RWPE1 (cell line): ENCODE data around the gene AGAP1.

ENCODE experiments used
- CTCF ChIA-PET: fragments of 350-600 bp; sonication (Branson Sonifier 250); formaldehyde crosslinking; extraction: SDS; loops from one replicate; lab custom pipeline; 2021; lab: Yijun Ruan, JAX
- POLR2A ChIA-PET: fragments of 400-600 bp; formaldehyde crosslinking; extraction: SDS; loops from one replicate; lab custom pipeline; 2020; ENCODE audit warnings: antibody characterized with exemption; ENCODE audit not compliant: low non-redundant PET; lab: Yijun Ruan, JAX
- DNase-seq: peaks from one replicate; pipeline ENCODE4 v3.0.0; 2012; ENCODE audit warnings: low spot score
- H3K27ac ChIP-seq: fragments of 450-650 bp; 2 replicates; pipeline ENCODE4 v1.5.1; 2017
- CTCF ChIP-seq: fragments of 450-650 bp; conservative IDR thresholded peaks from 2 replicates; pipeline ENCODE4 v1.5.1; 2017; ENCODE audit warnings: low read depth, mild to moderate bottlenecking

AGAP1 gene

DNA sequence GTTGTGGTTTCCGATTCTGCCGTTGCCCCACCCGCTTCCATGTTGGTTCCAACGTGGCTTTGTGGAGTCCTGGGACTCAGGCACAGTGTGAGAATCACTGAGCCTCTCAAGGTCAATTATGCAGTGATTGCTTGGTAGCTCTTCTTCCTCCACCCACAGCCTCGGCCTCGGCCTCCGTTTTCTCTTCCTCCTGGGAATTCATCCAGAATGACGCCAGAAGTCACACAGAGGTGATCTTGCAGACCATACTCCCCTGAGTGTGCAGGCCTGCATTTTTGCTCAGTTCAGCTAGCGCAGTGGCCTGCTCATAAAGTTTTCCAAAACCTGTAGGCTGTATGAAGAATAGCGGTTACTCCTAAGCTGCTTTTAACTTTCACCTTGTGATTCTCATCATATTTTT is 401.0 kb downstream of the AGAP1 start:
- ChIA-PET CTCF (interaction anchor here (0.6 kb wide), 1 partner anchor 39 kb away, joined by 3 read pairs; no protein-coding TSS in a partner anchor), POLR2A (no interaction called here)
- H3K27ac ChIP-seq, result no peak overlapping the region
- no peak for TF ChIP-seq CTCF
- DNase-seq, result no peak

- H3K27ac ChIP-seq, result no peak overlapping the region
- TF ChIP-seq CTCF, result no peak
- DNase-seq, result no peak
- POLR2A ChIA-PET, result no interaction called here
- CTCF ChIA-PET, result no interaction called here
Observed at GRCh38 chr2:235896061-235896460, 402.2 kb downstream of the AGAP1 start.

- no peak for TF ChIP-seq CTCF
- H3K27ac ChIP-seq, result no peak overlapping the region
- ChIA-PET CTCF (no interaction called here), POLR2A (no interaction called here)
- no peak for DNase-seq
Observed at GRCh38 chr2:235897992-235898391, 404.1 kb downstream of the AGAP1 start.

GRCh38 chr2:235898766-235899165 is 404.9 kb downstream of the AGAP1 start:
- CTCF ChIA-PET, result no interaction called here
- TF ChIP-seq CTCF, result no peak
- POLR2A ChIA-PET, result no interaction called here
- no peak overlapping the region for H3K27ac ChIP-seq
- DNase-seq, result no peak

- CTCF ChIA-PET, result no interaction called here
Observed at GRCh38 chr2:235900631-235901030, 406.8 kb downstream of the AGAP1 start.

GRCh38 chr2:235901243-235901642 is 407.4 kb downstream of the AGAP1 start:
- no peak for DNase-seq
- CTCF ChIA-PET, result interaction anchor here (1.0 kb wide), 1 partner anchor 13 kb away, joined by 3 read pairs; no protein-coding TSS in a partner anchor
- POLR2A ChIA-PET, result no interaction called here
- no peak for TF ChIP-seq CTCF
- no peak overlapping the region for H3K27ac ChIP-seq

More at GRCh38 chr2:235900631-235901030, 406.8 kb downstream of the AGAP1 start:
- POLR2A ChIA-PET, result no interaction called here
- peak; percentile 30 for DNase-seq
- no peak overlapping the region for H3K27ac ChIP-seq
- TF ChIP-seq CTCF, result no peak
